Aorta (tissue), 5 donors: ENCODE measurements around the gene FBXO24. TPM values are rescaled to one million over a fixed set of nuclear protein-coding genes. Genes with fewer than 3 reads are reported as not detected.

ENCODE experiments used
- ATAC-seq: fragments of 200-7000 bp; cut with Tn5 transposase; one replicate; pipeline ENCODE4 v1.9.1; 2022; ENCODE audit warnings: moderate library complexity; ENCODE audit not compliant: low FRiP score
- DNase-seq, 2 donors: peaks; one replicate each; pipeline ENCODE4 v3.0.0-alpha.2; 2020
- H3K27ac ChIP-seq, 2 donors: one replicate each; pipeline ENCODE4 v1.5.1; 2013; ENCODE audit warnings: low read length in 2 of 2, mild to moderate bottlenecking in 2 of 2, moderate library complexity in 2 of 2, control low read depth in 1 of 2, inconsistent platforms in 1 of 2, low read depth in 1 of 2
- H3K27me3 ChIP-seq, 2 donors: one replicate each; pipeline ENCODE4 v1.6.1; 2013; ENCODE audit warnings: control low read depth in 1 of 2, low read length in 1 of 2, mild to moderate bottlenecking in 1 of 2, moderate library complexity in 1 of 2; ENCODE audit not compliant: insufficient read depth in 2 of 2, control insufficient read depth in 1 of 2
- H3K36me3 ChIP-seq, 2 donors: one replicate each; pipeline ENCODE4 v1.6.1; 2013; ENCODE audit warnings: control low read depth in 1 of 2, low read length in 1 of 2, mild to moderate bottlenecking in 1 of 2; ENCODE audit not compliant: insufficient read depth in 2 of 2, control insufficient read depth in 1 of 2
- H3K4me1 ChIP-seq, 2 donors: one replicate each; pipeline ENCODE4 v1.6.1; 2013; ENCODE audit warnings: low read length in 2 of 2, control low read depth in 1 of 2, mild to moderate bottlenecking in 1 of 2, moderate library complexity in 1 of 2; ENCODE audit not compliant: insufficient read depth in 2 of 2, control insufficient read depth in 1 of 2
- H3K4me3 ChIP-seq, 2 donors: one replicate each; pipeline ENCODE4 v1.5.1; 2013; ENCODE audit warnings: low read length in 2 of 2, control low read depth in 1 of 2, mild to moderate bottlenecking in 1 of 2
- H3K9me3 ChIP-seq: one replicate; pipeline ENCODE4 v1.6.1; 2013; ENCODE audit warnings: mild to moderate bottlenecking, low read length; ENCODE audit not compliant: control insufficient read depth
- WGBS, 2 donors: extraction: QIAGEN DNeasy Blood & Tissue Kit; methylation state at CpG; one replicate each; pipeline ENCODE4 v1.1.7; 2013; 5-methylcytosine and 5-hydroxymethylcytosine counted together
- intact Hi-C, 2 donors: fragments of 100-400 bp; cut with DNase I; formaldehyde crosslinking; loops; one replicate each; pipeline versions ENCODE4 v1.14.2 to v1.15.0; 2022
- polyA plus RNA-seq, 2 donors: library from polyadenylated mRNA; stranded (reverse); fragments of 200-250 nt; gene quantifications; one replicate each; pipeline ENCODE4 v1.2.3, GENCODE V29; 2013
- total RNA-seq, 2 donors: library from RNA; stranded (reverse); fragmentation: NEBNext Ultra II Directional; extraction: Animal tissue kit (Norgen Biotek cat#: 25700); gene quantifications; one replicate each; pipeline ENCODE4 v1.2.1, GENCODE V29; 2021
- donor health status: healthy with polysubstance abuse.
- donor health status: Bipolar disorder and iron deficiency.
- donor health status: DM: no; HTN: no; CAD: no.
- donor health status: DM: no; HTN: no; CAD: no.
- donor health status: DM: yes; HTN: yes; CAD: no.

Gene FBXO24
- total and polyA plus RNA-seq, 4 donors, result 0.81 to 1.2 TPM; not detected in 2

GRCh38 chr7:100568896-100569844, 17.0 kb upstream of the FBXO24 start:
- no peak overlapping the region for H3K27ac ChIP-seq
- no peaks in the 10 kb centered on the region for H3K36me3 ChIP-seq
- no peaks in the 10 kb centered on the region for H3K4me1 ChIP-seq
- DNase-seq (peak; percentile 71 to 86), ATAC-seq (peak; percentile 43)
- H3K27me3 ChIP-seq, result no peaks in the 10 kb centered on the region
- no peaks in the 10 kb centered on the region for H3K9me3 ChIP-seq
- intact Hi-C loops, result no loop called here
- H3K4me3 ChIP-seq, result no peak overlapping the region
- WGBS, 2 donors, result 23 to 25% methylated on average over 36 of the region's 36 CpGs

GRCh38 chr7:100570954-100571828, 14.9 kb upstream of the FBXO24 start:
- intact Hi-C loops, result no loop called here
- H3K27me3 ChIP-seq, result no peaks in the 10 kb centered on the region

DNA sequence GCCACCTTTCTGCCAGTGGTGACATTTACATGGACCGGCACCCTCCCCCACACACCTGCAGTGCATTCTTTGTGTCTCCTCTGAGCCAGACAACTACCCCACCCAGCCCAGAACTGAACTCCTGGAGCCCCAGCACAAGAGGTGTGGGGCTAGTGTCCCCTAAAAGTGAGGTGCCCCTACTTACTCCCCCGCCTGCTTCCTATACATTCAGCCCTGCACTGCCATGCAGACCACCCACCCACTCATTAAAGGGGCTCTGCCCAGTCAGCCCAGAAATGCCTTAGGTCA, 14.4 kb upstream of the FBXO24 start:
- Histone ChIP-seq H3K27me3 (no peaks in the 10 kb centered on the region), H3K4me1 (no peaks in the 10 kb centered on the region), H3K27ac (no peak overlapping the region), H3K4me3 (no peak overlapping the region), H3K36me3 (peaks cover 0 to 2% of the 10 kb centered on the region in 2 donors), H3K9me3 (no peaks in the 10 kb centered on the region)
- ATAC-seq, result no peak
- intact Hi-C loops, result no loop called here
- WGBS, 2 donors, result 91 to 99% methylated on average over 2 of the region's 2 CpGs
- no peak for DNase-seq

More at GRCh38 chr7:100570954-100571828, 14.9 kb upstream of the FBXO24 start:
- 70 to 71% methylated on average over 26 of the region's 26 CpGs for WGBS, 2 donors
- Histone ChIP-seq H3K9me3 (no peaks in the 10 kb centered on the region), H3K4me3 (no peak overlapping the region), H3K36me3 (no peaks in the 10 kb centered on the region), H3K4me1 (no peaks in the 10 kb centered on the region), H3K27ac (no peak overlapping the region)
- ATAC-seq (no peak), DNase-seq (peak in 1 of 2 donors; percentile 45)

GRCh38 chr7:100572281-100572948, 13.7 kb upstream of the FBXO24 start:
- Histone ChIP-seq H3K4me1 (no peaks in the 10 kb centered on the region), H3K27ac (no peak overlapping the region), H3K4me3 (no peak overlapping the region), H3K9me3 (no peaks in the 10 kb centered on the region), H3K27me3 (no peaks in the 10 kb centered on the region), H3K36me3 (peaks cover 0 to 2% of the 10 kb centered on the region in 2 donors)
- DNase-seq (no peak), ATAC-seq (no peak)
- WGBS, 2 donors, result 86 to 88% methylated on average over 17 to 20 of the region's 20 CpGs
- intact Hi-C loops, result no loop called here

DNA sequence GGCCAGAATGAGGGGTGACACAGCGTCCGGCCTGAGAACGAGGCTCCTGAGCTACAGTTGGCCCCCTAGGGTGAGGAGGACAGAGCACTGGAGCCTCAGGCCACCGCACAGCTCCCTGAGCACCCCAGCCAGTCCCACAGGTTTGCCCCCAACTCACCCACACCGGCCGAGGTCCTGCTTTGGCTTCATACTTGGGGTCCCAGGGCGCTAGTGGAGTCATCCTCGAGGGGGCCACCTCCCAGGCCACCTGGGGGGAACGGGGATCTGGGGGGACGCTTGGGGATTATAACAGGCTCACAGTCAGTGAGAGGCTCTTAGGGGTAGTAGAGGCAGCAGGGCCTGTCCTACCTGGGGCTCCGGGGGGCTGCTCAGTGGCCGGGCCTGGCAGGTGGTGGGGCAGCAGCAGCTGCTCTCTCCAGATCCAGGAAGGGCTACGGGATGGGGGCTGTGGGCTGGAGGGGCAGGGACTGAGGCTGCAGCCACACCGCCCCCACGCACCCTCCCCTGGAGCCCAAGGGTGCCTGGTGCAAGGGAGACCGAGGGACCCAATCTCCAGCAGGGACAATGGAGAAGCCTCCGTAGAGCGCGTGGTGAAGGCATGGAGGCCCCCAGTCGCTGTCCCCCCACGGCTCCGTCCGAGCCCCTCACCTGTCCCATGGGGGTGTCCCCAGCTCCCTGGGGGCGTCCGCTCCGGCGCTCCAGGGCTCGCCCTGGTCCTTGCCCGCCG, 13.0 kb upstream of the FBXO24 start:
- DNase-seq (peak in 1 of 2 donors; percentile 45), ATAC-seq (no peak)
- intact Hi-C loops, result no loop called here
- Histone ChIP-seq H3K27me3 (no peaks in the 10 kb centered on the region), H3K4me3 (no peak overlapping the region), H3K4me1 (no peaks in the 10 kb centered on the region), H3K9me3 (no peaks in the 10 kb centered on the region), H3K27ac (no peak overlapping the region), H3K36me3 (peaks cover 0 to 5% of the 10 kb centered on the region in 2 donors)
- 94 to 95% methylated on average over 28 to 30 of the region's 30 CpGs for WGBS, 2 donors

- Histone ChIP-seq H3K4me1 (no peaks in the 10 kb centered on the region), H3K27ac (no peak within 1 kb of the TSS), H3K27me3 (no peaks in the 10 kb centered on the region), H3K36me3 (peaks cover 0 to 8% of the 10 kb centered on the region in 2 donors), H3K4me3 (no peak within 1 kb of the TSS), H3K9me3 (no peaks in the 10 kb centered on the region)
- intact Hi-C loops, result no loop called here
- WGBS, 2 donors, result 88 to 90% methylated on average over 70 of the region's 70 CpGs
- DNase-seq (no peak), ATAC-seq (no peak)
Observed at GRCh38 chr7:100573691-100574361, 12.3 kb upstream of the FBXO24 start, which contains the start of gene SAP25. Gene SAP25 (minus strand): TSS chr7:100573900. CDS start chr7:100573742, 158 bp downstream.

DNA sequence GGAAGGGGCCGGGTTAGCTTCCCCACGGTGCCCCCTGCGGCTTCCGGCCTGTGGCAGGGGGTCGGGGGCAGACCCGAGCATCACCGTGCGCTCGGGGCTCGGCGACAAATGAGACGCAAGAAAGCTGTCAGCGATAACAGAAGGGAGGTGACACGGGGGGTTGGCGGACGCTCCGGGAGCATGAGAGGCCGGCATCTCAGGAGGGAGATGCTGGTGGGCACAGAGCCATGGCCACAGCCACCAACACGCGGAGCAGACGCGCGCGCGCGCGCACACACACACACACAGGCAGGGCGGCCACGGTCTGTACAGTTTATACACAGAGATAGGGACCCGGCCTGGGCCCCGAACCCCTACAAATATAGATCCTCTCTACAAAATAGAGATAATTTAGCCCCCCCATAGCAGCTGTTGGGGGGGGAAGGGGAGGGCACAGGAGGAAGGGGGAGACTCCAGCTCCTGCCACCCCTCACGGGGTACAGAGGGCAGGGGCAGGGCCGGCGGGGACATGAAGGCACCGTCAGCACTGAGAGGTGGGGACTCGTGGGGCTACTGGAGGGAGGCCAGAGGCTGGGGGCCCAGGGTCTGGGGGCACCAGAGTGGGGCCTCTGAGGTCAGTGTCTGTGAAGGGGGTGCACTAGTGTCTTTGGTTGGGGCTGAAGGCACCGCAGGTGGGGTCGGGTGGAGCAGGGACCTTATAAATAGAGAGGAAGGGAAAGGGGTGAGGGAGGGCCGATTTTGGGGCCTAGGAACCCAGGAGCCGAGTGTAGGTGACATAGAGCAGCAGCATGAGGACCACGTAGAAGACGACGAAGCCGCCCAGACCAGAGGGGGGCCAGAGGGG, 11.5 kb upstream of the FBXO24 start:
- ATAC-seq, result no peak
- H3K36me3 ChIP-seq, result peaks cover 0 to 8% of the 10 kb centered on the region in 2 donors
- H3K27ac ChIP-seq, result no peak overlapping the region
- no peaks in the 10 kb centered on the region for H3K27me3 ChIP-seq
- H3K4me1 ChIP-seq, result no peaks in the 10 kb centered on the region
- WGBS, 2 donors, result 92 to 93% methylated on average over 43 to 44 of the region's 44 CpGs
- no peak overlapping the region for H3K4me3 ChIP-seq
- intact Hi-C loops, result no loop called here
- peak in 1 of 2 donors; percentile 44 for DNase-seq
- no peaks in the 10 kb centered on the region for H3K9me3 ChIP-seq
